Thoracic aorta (tissue), 2 donors: ENCODE measurements around the gene RAB27B. TPM values are rescaled to one million over a fixed set of nuclear protein-coding genes. Genes with fewer than 3 reads are reported as not detected.

Source experiments
- ATAC-seq: fragments of 150-250 bp; one replicate; pipeline ENCODE4 v1.8.0; 2017; ENCODE audit warnings: low read depth; ENCODE audit not compliant: insufficient number of reproducible peaks, low FRiP score
- DNase-seq: peaks from one replicate; pipeline ENCODE4 v3.0.0-alpha.2; 2020; ENCODE audit warnings: low spot score
- H3K27ac ChIP-seq, 2 donors: fragments of 200-600 bp; sonication (generic); 1 replicate in 1 of 2; 2 replicates in 1 of 2; pipeline ENCODE4 v1.5.1; 2016; ENCODE audit warnings: mild to moderate bottlenecking in 2 of 2, moderate library complexity in 2 of 2
- H3K27me3 ChIP-seq: fragments of 200-600 bp; sonication (generic); replicated peaks from 2 replicates; pipeline ENCODE4 v1.6.0; 2016; ENCODE audit warnings: mild to moderate bottlenecking; ENCODE audit not compliant: insufficient read depth
- H3K36me3 ChIP-seq: fragments of 200-600 bp; sonication (generic); one replicate; pipeline ENCODE4 v1.5.1; 2016
- H3K4me1 ChIP-seq, 2 donors: fragments of 200-600 bp; sonication (generic); 1 replicate in 1 of 2; 2 replicates in 1 of 2; pipeline versions ENCODE4 v1.5.1 to v1.6.0; 2016; ENCODE audit warnings: low read depth in 2 of 2, mild to moderate bottlenecking in 1 of 2; ENCODE audit not compliant: control insufficient read depth in 1 of 2
- H3K4me3 ChIP-seq: fragments of 200-600 bp; sonication (generic); 2 replicates; pipeline ENCODE4 v1.5.1; 2016; ENCODE audit warnings: mild to moderate bottlenecking
- H3K9me3 ChIP-seq: fragments of 200-600 bp; sonication (generic); 2 replicates; pipeline ENCODE4 v1.5.1; 2016
- total RNA-seq, 2 donors: library from RNA; depleted of rRNA; stranded (reverse); fragments of >200 nt; gene quantifications; one replicate each; pipeline versions ENCODE4 v1.1.0 to v1.2.3, GENCODE V29; 2016
- TF ChIP-seq, protein P1 (sequence below): fragments of 200-600 bp; sonication (generic); IDR thresholded peaks from one replicate; pipeline ENCODE4 v1.5.1; 2019; ENCODE audit warnings: antibody characterized with exemption

RAB27B gene
- total RNA-seq, 2 donors from 2014 or later, result 0.42 to 0.95 TPM

DNA sequence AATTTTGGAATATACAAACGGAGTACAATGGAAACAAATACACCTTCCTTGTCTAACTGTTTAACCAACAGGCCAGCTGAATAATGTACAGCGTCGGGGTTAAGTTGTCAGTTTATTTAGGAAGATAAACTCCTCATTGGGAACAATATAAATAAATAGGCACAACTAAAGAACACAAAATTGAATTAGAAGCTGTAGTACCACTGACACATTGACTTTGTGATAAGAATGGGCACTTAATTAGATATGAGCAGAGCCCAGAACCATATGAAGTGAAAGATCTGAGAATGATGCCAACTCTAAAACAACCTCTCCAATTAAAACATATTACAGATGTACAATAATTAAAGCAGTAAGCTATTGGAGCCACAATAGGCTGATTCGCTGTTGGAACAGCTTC, 86.5 kb downstream of the RAB27B start:
- Histone ChIP-seq H3K36me3 (no peaks in the 10 kb centered on the region), H3K4me3 (no peak overlapping the region), H3K4me1 (no peaks in the 10 kb centered on the region), H3K9me3 (no peaks in the 10 kb centered on the region), H3K27me3 (no peaks in the 10 kb centered on the region), H3K27ac (no peak overlapping the region)
- ATAC-seq (no peak), DNase-seq (no peak)
- TF ChIP-seq, protein P1, sequence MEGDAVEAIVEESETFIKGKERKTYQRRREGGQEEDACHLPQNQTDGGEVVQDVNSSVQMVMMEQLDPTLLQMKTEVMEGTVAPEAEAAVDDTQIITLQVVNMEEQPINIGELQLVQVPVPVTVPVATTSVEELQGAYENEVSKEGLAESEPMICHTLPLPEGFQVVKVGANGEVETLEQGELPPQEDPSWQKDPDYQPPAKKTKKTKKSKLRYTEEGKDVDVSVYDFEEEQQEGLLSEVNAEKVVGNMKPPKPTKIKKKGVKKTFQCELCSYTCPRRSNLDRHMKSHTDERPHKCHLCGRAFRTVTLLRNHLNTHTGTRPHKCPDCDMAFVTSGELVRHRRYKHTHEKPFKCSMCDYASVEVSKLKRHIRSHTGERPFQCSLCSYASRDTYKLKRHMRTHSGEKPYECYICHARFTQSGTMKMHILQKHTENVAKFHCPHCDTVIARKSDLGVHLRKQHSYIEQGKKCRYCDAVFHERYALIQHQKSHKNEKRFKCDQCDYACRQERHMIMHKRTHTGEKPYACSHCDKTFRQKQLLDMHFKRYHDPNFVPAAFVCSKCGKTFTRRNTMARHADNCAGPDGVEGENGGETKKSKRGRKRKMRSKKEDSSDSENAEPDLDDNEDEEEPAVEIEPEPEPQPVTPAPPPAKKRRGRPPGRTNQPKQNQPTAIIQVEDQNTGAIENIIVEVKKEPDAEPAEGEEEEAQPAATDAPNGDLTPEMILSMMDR, result no peak

DNA sequence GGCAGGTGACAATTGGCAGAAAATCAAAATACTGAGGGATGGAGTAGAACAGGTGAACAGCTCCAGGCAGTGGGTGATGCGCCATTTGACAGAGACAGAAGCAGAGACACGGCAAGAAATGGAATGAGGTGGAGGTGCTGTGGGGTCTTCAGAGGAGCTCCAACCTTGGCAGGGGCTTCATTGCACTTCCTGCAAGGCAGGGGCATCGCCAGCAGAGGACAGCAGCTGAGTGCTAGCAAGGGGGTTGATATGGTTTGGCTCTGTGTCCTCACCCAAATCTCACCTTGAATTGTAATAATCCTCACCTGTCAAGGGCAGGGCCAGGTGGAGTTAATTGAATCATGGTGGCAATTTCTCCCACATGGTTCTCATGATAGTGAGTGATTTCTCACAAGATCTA, 88.2 kb downstream of the RAB27B start:
- Histone ChIP-seq H3K36me3 (no peaks in the 10 kb centered on the region), H3K27ac (no peak overlapping the region), H3K4me1 (no peaks in the 10 kb centered on the region), H3K27me3 (no peaks in the 10 kb centered on the region), H3K4me3 (no peak overlapping the region), H3K9me3 (no peaks in the 10 kb centered on the region)
- ATAC-seq, result no peak
- TF ChIP-seq, protein P1, result no peak
- DNase-seq, result no peak

DNA sequence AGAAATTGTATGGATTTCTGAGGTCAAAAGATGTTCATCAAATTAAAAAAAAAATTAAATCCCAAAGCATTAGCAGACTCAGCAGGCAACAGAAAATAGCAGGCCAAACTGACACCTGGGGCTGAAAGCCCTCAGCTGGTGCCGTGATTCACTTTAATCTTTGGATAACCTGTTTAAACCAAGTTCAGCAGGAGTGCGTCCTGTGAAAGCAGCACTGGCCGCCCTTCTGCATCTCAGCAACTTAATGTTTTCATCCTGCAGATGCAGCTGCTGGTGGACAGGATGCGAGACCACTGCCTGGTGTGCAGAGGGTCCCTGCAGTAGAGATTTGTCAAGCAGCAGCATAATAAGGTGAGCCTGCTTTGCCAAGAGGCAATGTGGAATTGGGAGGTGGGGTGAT, 89.8 kb downstream of the RAB27B start:
- H3K27ac ChIP-seq, result no peak overlapping the region
- TF ChIP-seq, protein P1, result no peak
- no peak overlapping the region for H3K4me3 ChIP-seq
- ATAC-seq (no peak), DNase-seq (no peak)
- H3K9me3 ChIP-seq, result no peaks in the 10 kb centered on the region
- H3K4me1 ChIP-seq, result no peaks in the 10 kb centered on the region
- H3K27me3 ChIP-seq, result no peaks in the 10 kb centered on the region
- no peaks in the 10 kb centered on the region for H3K36me3 ChIP-seq

DNA sequence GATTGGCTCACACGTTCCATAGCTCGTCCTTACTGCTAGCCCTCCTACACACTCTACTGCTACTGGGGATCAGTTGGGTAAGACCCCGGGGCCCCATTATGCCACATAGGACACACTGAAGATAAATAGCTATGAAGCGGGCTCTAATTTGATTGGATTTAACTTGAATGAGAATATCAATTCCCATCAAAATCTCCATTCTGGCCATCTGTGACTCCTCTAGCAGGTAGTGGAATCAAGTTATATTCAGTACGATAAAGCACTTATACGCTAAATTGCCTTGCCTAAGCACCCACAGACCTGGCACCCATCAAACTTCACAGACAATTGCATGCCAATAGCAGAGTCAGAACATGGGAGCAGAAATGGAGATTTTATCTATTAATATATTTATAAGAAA, 91.1 kb downstream of the RAB27B start:
- no peak overlapping the region for H3K27ac ChIP-seq
- DNase-seq (no peak), ATAC-seq (no peak)
- no peaks in the 10 kb centered on the region for H3K9me3 ChIP-seq
- no peaks in the 10 kb centered on the region for H3K27me3 ChIP-seq
- TF ChIP-seq, protein P1, result no peak
- no peaks in the 10 kb centered on the region for H3K4me1 ChIP-seq
- H3K4me3 ChIP-seq, result no peak overlapping the region
- H3K36me3 ChIP-seq, result no peaks in the 10 kb centered on the region

DNA sequence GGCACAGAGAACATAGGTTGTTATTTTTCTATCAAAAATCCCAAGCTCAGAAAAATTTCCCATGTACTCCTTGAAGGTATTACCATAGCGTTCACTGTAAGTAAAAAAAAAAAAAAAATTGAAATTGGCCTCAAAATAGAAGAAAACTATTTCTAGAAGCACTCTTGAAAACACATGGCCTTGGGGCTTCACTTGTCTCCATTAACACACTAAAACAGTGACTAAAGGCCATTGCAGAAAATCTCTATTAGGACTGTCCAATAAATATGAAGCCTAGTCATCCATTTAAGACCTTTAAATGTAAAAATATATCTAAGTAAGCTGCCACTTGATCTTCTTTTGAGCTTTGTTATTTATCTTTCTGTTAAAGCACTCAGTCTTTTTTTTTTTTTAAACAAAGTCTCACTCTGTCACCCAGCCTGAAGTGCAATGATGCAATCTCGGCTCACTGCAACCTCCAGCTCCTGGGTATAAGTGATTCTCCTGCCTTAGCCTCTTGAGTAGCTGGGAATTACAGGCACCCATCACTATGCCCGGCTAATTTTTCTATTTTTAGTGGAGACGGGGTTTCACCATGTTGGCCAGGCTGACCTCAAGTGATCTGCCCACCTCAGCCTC, 95.2 kb downstream of the RAB27B start:
- Histone ChIP-seq H3K27ac (no peak overlapping the region), H3K9me3 (no peaks in the 10 kb centered on the region), H3K4me3 (no peak overlapping the region), H3K36me3 (no peaks in the 10 kb centered on the region), H3K27me3 (no peaks in the 10 kb centered on the region), H3K4me1 (no peaks in the 10 kb centered on the region)
- ATAC-seq, result no peak
- TF ChIP-seq, protein P1, result no peak
- no peak for DNase-seq
